H1 (cell line): ENCODE data around the gene IRGQ.

Source experiments
- EP300 ChIP-seq, 2 experiments: IDR thresholded peaks; 1 replicate in 1 of 2; 2 replicates in 1 of 2; pipeline ENCODE4 v1.6.1; 2011 to 2012; ENCODE audit warnings: low read depth in 2 of 2, low read length in 2 of 2, mild to moderate bottlenecking in 2 of 2, borderline replicate concordance in 1 of 2, inconsistent platforms in 1 of 2, moderate library complexity in 1 of 2
- EZH2 ChIP-seq: fragments of 200-600 bp; sonication (generic); IDR thresholded peaks from 2 replicates; pipeline ENCODE4 v1.7.1; 2012; ENCODE audit warnings: low read depth, mild to moderate bottlenecking, moderate library complexity, low read length, inconsistent platforms; ENCODE audit not compliant: severe bottlenecking
- GTF2F1 ChIP-seq: IDR thresholded peaks from 2 replicates; pipeline ENCODE4 v1.6.1; 2012; ENCODE audit warnings: low read depth, low read length, improper control_type of control experiment, borderline replicate concordance
- JUN ChIP-seq: IDR thresholded peaks from 2 replicates; pipeline ENCODE4 v1.6.1; 2011; ENCODE audit warnings: low read depth, mild to moderate bottlenecking, improper control_type of control experiment, low read length
- POLR2A ChIP-seq, 2 experiments: IDR thresholded peaks; 1 replicate in 1 of 2; 2 replicates in 1 of 2; pipeline ENCODE4 v1.6.1; 2011; ENCODE audit warnings: low read depth in 2 of 2, low read length in 2 of 2, mild to moderate bottlenecking in 2 of 2; ENCODE audit errors: control extremely low read depth in 1 of 2
- RFX5 ChIP-seq: IDR thresholded peaks from 2 replicates; pipeline ENCODE4 v1.6.1; 2011; ENCODE audit warnings: low read depth, low read length, improper control_type of control experiment, borderline replicate concordance
- SIX5 ChIP-seq: IDR thresholded peaks from 2 replicates; pipeline ENCODE4 v1.6.1; 2011; ENCODE audit warnings: mild to moderate bottlenecking, low read depth, low read length
- SUZ12 ChIP-seq: fragments of 200-600 bp; sonication (generic); IDR thresholded peaks from 2 replicates; pipeline ENCODE4 v1.6.1; 2012; ENCODE audit warnings: mild to moderate bottlenecking, inconsistent platforms, low read length, moderate library complexity, mixed read lengths
- TAF1 ChIP-seq: IDR thresholded peaks from 2 replicates; pipeline ENCODE4 v1.6.1; 2011; ENCODE audit warnings: mild to moderate bottlenecking, low read depth, low read length
- TBP ChIP-seq: IDR thresholded peaks from 2 replicates; pipeline ENCODE4 v1.6.1; 2011; ENCODE audit warnings: low read depth, low read length, improper control_type of control experiment
- TF ChIP-seq, protein P1 (sequence below), 3 experiments: IDR thresholded peaks; 1 replicate in 2 of 3; 2 replicates in 1 of 3; pipeline versions ENCODE4 v1.5.1 to v1.6.1; 2011; ENCODE audit warnings: low read length in 3 of 3, mild to moderate bottlenecking in 3 of 3, inconsistent platforms in 2 of 3, low read depth in 1 of 3, moderate library complexity in 1 of 3; ENCODE audit not compliant: insufficient read depth in 1 of 3; ENCODE audit errors: control extremely low read depth in 1 of 3
- TF ChIP-seq, protein P2 (sequence below): IDR thresholded peaks from 2 replicates; pipeline ENCODE4 v1.6.1; 2011; ENCODE audit warnings: low read depth, mild to moderate bottlenecking, low read length; ENCODE audit not compliant: insufficient read depth
- TF ChIP-seq, protein P3 (sequence below): IDR thresholded peaks from 2 replicates; pipeline ENCODE4 v1.6.1; 2012; ENCODE audit warnings: inconsistent platforms

DNA sequence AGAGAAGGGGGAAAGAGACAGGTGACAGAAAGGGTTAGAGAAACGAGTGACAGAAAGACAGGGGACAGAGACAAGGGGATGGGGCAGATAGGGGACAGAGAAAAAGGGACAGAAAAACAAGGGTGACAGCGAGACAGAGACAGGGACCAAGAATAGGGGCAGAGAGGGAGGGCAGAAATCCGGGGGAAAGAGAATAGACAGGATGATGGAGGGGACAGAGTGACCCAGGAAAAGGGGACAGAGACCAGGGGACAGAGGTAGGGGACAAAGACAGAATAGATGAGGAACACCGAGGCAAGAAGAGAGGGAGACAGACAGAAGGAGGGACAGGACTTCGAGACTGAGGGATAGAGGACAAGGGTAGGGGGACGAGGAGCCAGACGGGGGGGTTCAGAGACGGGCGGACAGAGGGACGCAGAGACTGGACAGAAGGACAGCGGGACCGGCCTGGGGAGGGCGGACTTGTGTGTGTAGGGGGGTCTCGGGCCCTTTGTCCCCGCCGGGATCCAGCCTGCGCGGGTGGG lies 43.1 kb upstream of the IRGQ start:
- TF ChIP-seq, protein P1, sequence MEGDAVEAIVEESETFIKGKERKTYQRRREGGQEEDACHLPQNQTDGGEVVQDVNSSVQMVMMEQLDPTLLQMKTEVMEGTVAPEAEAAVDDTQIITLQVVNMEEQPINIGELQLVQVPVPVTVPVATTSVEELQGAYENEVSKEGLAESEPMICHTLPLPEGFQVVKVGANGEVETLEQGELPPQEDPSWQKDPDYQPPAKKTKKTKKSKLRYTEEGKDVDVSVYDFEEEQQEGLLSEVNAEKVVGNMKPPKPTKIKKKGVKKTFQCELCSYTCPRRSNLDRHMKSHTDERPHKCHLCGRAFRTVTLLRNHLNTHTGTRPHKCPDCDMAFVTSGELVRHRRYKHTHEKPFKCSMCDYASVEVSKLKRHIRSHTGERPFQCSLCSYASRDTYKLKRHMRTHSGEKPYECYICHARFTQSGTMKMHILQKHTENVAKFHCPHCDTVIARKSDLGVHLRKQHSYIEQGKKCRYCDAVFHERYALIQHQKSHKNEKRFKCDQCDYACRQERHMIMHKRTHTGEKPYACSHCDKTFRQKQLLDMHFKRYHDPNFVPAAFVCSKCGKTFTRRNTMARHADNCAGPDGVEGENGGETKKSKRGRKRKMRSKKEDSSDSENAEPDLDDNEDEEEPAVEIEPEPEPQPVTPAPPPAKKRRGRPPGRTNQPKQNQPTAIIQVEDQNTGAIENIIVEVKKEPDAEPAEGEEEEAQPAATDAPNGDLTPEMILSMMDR (IDR thresholded peaks at IDR 0.05; ENCODE audit: control extremely low read depth in 1 of 3, insufficient read depth in 1 of 3, low read depth in 1 of 3, low read length in 3 of 3) = no peak
- no peak for TF ChIP-seq TBP
- TF ChIP-seq, protein P2, sequence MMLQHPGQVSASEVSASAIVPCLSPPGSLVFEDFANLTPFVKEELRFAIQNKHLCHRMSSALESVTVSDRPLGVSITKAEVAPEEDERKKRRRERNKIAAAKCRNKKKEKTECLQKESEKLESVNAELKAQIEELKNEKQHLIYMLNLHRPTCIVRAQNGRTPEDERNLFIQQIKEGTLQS = no peak
- TF ChIP-seq EP300 (IDR thresholded peaks at IDR 0.05; ENCODE audit: borderline replicate concordance in 1 of 2, low read depth in 2 of 2, low read length in 2 of 2) = no peak
- no peak for TF ChIP-seq SUZ12
- TF ChIP-seq TAF1 = no peak
- TF ChIP-seq RFX5 = no peak
- no peak for TF ChIP-seq GTF2F1
- no peak for TF ChIP-seq JUN
- TF ChIP-seq, protein P3, sequence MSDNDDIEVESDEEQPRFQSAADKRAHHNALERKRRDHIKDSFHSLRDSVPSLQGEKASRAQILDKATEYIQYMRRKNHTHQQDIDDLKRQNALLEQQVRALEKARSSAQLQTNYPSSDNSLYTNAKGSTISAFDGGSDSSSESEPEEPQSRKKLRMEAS = no peak
- TF ChIP-seq SIX5 = no peak
- no peak for TF ChIP-seq EZH2
- no peak for TF ChIP-seq POLR2A (IDR thresholded peaks at IDR 0.05; ENCODE audit: control extremely low read depth in 1 of 2, low read depth in 2 of 2, low read length in 2 of 2)
